Breast epithelium (tissue), 3 donors: ENCODE results near the gene THRSP.

Source experiments
- POLR2AphosphoS5 ChIP-seq, 3 donors: sonication (generic); formaldehyde crosslinking; IDR thresholded peaks; one replicate each; pipeline ENCODE4 v1.6.1; 2017; ENCODE audit warnings: antibody characterized with exemption in 3 of 3
- TF ChIP-seq, protein P1 (sequence below), 3 donors: fragments of 450-650 bp; IDR thresholded peaks; one replicate each; pipeline ENCODE4 v1.5.1; 2016 to 2017; ENCODE audit warnings: antibody characterized with exemption in 3 of 3, mild to moderate bottlenecking in 3 of 3, moderate library complexity in 3 of 3

GRCh38 chr11:78085972-78086371, 22.3 kb downstream of the THRSP start:
- TF ChIP-seq, protein P1, sequence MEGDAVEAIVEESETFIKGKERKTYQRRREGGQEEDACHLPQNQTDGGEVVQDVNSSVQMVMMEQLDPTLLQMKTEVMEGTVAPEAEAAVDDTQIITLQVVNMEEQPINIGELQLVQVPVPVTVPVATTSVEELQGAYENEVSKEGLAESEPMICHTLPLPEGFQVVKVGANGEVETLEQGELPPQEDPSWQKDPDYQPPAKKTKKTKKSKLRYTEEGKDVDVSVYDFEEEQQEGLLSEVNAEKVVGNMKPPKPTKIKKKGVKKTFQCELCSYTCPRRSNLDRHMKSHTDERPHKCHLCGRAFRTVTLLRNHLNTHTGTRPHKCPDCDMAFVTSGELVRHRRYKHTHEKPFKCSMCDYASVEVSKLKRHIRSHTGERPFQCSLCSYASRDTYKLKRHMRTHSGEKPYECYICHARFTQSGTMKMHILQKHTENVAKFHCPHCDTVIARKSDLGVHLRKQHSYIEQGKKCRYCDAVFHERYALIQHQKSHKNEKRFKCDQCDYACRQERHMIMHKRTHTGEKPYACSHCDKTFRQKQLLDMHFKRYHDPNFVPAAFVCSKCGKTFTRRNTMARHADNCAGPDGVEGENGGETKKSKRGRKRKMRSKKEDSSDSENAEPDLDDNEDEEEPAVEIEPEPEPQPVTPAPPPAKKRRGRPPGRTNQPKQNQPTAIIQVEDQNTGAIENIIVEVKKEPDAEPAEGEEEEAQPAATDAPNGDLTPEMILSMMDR (IDR thresholded peaks at IDR 0.05) = no peak
- TF ChIP-seq POLR2AphosphoS5 (IDR thresholded peaks at IDR 0.05) = no peak
